ENCODE results near the gene FHOD1. TPM values are rescaled to one million over a fixed set of nuclear protein-coding genes. Genes with fewer than 3 reads are reported as not detected.

FHOD1 gene
- total RNA-seq, 1 donor from 2014 or later = 71.7 TPM

GRCh38 chr16:67193536-67193935 lies 53.7 kb downstream of the FHOD1 start:
- Mint-ChIP-seq H3K4me3 (ENCODE audit: unreplicated experiment) (peak overlapping the region; percentile 84), H3K9me3 (ENCODE audit: unreplicated experiment) (no peaks in the 10 kb centered on the region), H3K36me3 (ENCODE audit: unreplicated experiment) (peaks cover 22% of the 10 kb centered on the region), H3K4me1 (ENCODE audit: unreplicated experiment) (peaks cover 31% of the 10 kb centered on the region), H3K27ac (ENCODE audit: unreplicated experiment) (peak overlapping the region; percentile 4), H3K27me3 (ENCODE audit: unreplicated experiment) (no peaks in the 10 kb centered on the region)
- no peak for TF ChIP-seq CTCF (IDR thresholded peaks at IDR 0.05)
- no peak for DNase-seq (ENCODE audit: extremely low spot score, unreplicated experiment)

- no peaks in the 10 kb centered on the region for H3K27me3 Mint-ChIP-seq (ENCODE audit: unreplicated experiment)
- H3K27ac Mint-ChIP-seq (ENCODE audit: unreplicated experiment) = peak overlapping the region; percentile 80
- H3K9me3 Mint-ChIP-seq (ENCODE audit: unreplicated experiment) = no peaks in the 10 kb centered on the region
- TF ChIP-seq CTCF (IDR thresholded peaks at IDR 0.05) = no peak
- H3K4me1 Mint-ChIP-seq (ENCODE audit: unreplicated experiment) = peaks cover 26% of the 10 kb centered on the region
- peak overlapping the region; percentile 84 for H3K4me3 Mint-ChIP-seq (ENCODE audit: unreplicated experiment)
- H3K36me3 Mint-ChIP-seq (ENCODE audit: unreplicated experiment) = peaks cover 18% of the 10 kb centered on the region
- no peak for DNase-seq (ENCODE audit: extremely low spot score, unreplicated experiment)
These were observed 54.4 kb downstream of the FHOD1 start for GRCh38 chr16:67192781-67193361.

- Mint-ChIP-seq H3K27me3 (ENCODE audit: unreplicated experiment) (no peaks in the 10 kb centered on the region), H3K27ac (ENCODE audit: unreplicated experiment) (peak within 1 kb of the TSS; percentile 80), H3K9me3 (ENCODE audit: unreplicated experiment) (no peaks in the 10 kb centered on the region), H3K4me1 (ENCODE audit: unreplicated experiment) (peaks cover 26% of the 10 kb centered on the region), H3K36me3 (ENCODE audit: unreplicated experiment) (peaks cover 18% of the 10 kb centered on the region), H3K4me3 (ENCODE audit: unreplicated experiment) (peak within 1 kb of the TSS; percentile 84)
- no peak for TF ChIP-seq CTCF (IDR thresholded peaks at IDR 0.05)
- peak; percentile 94 for DNase-seq (ENCODE audit: extremely low spot score, unreplicated experiment)
These were observed 55.1 kb downstream of the FHOD1 start, which contains the start of gene E2F4 for GRCh38 chr16:67191995-67192681. E2F4 (plus strand) TSS chr16:67192155; CDS start chr16:67192228, 73 bp downstream.

GRCh38 chr16:67191411-67191994 lies 55.8 kb downstream of the FHOD1 start:
- peak overlapping the region; percentile 84 for H3K4me3 Mint-ChIP-seq (ENCODE audit: unreplicated experiment)
- peaks cover 14% of the 10 kb centered on the region for H3K36me3 Mint-ChIP-seq (ENCODE audit: unreplicated experiment)
- H3K27me3 Mint-ChIP-seq (ENCODE audit: unreplicated experiment) = no peaks in the 10 kb centered on the region
- no peak for TF ChIP-seq CTCF (IDR thresholded peaks at IDR 0.05)
- no peaks in the 10 kb centered on the region for H3K9me3 Mint-ChIP-seq (ENCODE audit: unreplicated experiment)
- H3K27ac Mint-ChIP-seq (ENCODE audit: unreplicated experiment) = peak overlapping the region; percentile 39
- DNase-seq (ENCODE audit: extremely low spot score, unreplicated experiment) = no peak
- peaks cover 26% of the 10 kb centered on the region for H3K4me1 Mint-ChIP-seq (ENCODE audit: unreplicated experiment)
